Left lung (tissue), 10 donors: ENCODE results near the gene DYNLL1. TPM values are rescaled to one million over a fixed set of nuclear protein-coding genes. Genes with fewer than 3 reads are reported as not detected.

Experiments used
- ATAC-seq: fragments of 200-7000 bp; cut with Tn5 transposase; one replicate; pipeline ENCODE4 v1.9.1; 2020; ENCODE audit warnings: moderate library complexity
- DNase-seq, 4 donors: peaks; one replicate each; pipeline ENCODE4 v3.0.0-alpha.2; 2013 to 2020
- H3K27ac ChIP-seq, 2 donors: fragments of 200-600 bp; sonication (generic) in 1 of 2; one replicate each; pipeline versions ENCODE4 v1.5.0 to v1.8.0; 2020 to 2021
- H3K27me3 ChIP-seq, 2 donors: fragments of 200-600 bp; sonication (generic) in 1 of 2; one replicate each; pipeline versions ENCODE4 v1.5.0 to v1.8.0; 2020 to 2021
- H3K36me3 ChIP-seq, 2 donors: fragments of 200-600 bp; sonication (generic) in 1 of 2; one replicate each; pipeline versions ENCODE4 v1.5.0 to v1.8.0; 2020 to 2021
- H3K4me1 ChIP-seq, 2 donors: fragments of 200-600 bp; one replicate each; pipeline ENCODE4 v1.8.0; 2021
- H3K4me3 ChIP-seq, 2 donors: fragments of 200-600 bp; sonication (generic) in 1 of 2; one replicate each; pipeline versions ENCODE4 v1.5.0 to v1.8.0; 2020 to 2021; ENCODE audit warnings: mild to moderate bottlenecking in 1 of 2
- H3K9me3 ChIP-seq, 2 donors: fragments of 200-600 bp; sonication (generic) in 1 of 2; one replicate each; pipeline versions ENCODE4 v1.5.0 to v1.8.0; 2020 to 2021
- intact Hi-C, 2 donors: fragments of 100-400 bp; cut with DNase I; formaldehyde crosslinking; loops; one replicate each; pipeline versions ENCODE4 v1.11.2 to v1.14.2; 2022
- polyA plus RNA-seq, 6 donors: library from polyadenylated mRNA; unstranded; fragments of 120-200 nt; gene quantifications; one replicate each; pipeline ENCODE4 v1.2.1, GENCODE V29; 2013; ENCODE audit not compliant: insufficient read length in 6 of 6
- total RNA-seq, 2 donors: library from RNA; stranded (reverse); fragmentation: NEBNext Ultra II Directional; extraction: Animal tissue kit (Norgen Biotek cat#: 25700); gene quantifications; one replicate each; pipeline ENCODE4 v1.2.1, GENCODE V29; 2021
- TF ChIP-seq, protein P1 (sequence below), 2 donors: fragments of 200-600 bp; sonication (generic) in 1 of 2; IDR thresholded peaks; one replicate each; pipeline versions ENCODE4 v1.5.0 to v1.8.0; 2021; ENCODE audit warnings: antibody characterized with exemption in 2 of 2
- donor health status: DM: no; HTN: yes; CAD: no.
- donor health status: DM: no; HTN: no; CAD: no.

DYNLL1 gene
- total and polyA plus RNA-seq, 8 donors = 342 to 436 (median 360) TPM

DNA sequence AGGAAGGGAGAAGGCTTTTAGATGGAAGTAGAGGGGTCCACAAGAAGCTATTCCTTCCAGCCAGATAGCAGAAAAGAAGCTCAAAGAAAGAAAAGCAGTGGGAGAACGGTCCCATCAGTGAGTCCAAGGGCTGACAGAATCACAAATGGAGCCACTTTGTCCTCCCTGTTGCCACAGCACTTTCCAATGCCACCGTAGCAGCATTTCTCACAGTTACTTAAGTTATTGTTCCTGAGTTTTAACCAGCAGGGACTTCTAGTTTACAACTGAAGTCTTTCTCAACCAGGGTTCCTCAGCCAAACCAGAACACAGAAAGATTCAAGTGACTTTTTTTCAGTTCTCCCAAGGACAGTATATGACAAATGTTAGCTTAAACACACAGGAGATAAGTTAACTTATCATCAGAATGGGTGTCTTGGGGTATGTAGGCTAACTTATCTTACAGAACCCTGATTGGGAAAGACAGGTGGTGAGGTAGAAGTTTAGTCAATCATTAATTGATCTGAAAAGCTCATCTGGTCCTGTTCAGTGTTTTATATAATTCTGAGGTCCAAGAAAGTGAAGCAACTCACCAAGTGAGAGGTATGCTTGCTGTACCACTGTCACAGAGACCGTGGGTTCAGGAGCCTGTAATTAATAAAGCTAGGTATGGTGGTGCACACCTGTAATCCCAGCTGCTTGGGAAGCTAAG is 42.7 kb upstream of the DYNLL1 start:
- ATAC-seq (no peak), DNase-seq (no peak)
- intact Hi-C loops = no loop called here
- peaks cover 0 to 9% of the 10 kb centered on the region in 2 donors for H3K4me1 ChIP-seq
- no peaks in the 10 kb centered on the region for H3K9me3 ChIP-seq
- H3K4me3 ChIP-seq = no peak overlapping the region
- H3K27me3 ChIP-seq = no peaks in the 10 kb centered on the region
- peaks cover 0 to 71% of the 10 kb centered on the region in 2 donors for H3K36me3 ChIP-seq
- TF ChIP-seq, protein P1, sequence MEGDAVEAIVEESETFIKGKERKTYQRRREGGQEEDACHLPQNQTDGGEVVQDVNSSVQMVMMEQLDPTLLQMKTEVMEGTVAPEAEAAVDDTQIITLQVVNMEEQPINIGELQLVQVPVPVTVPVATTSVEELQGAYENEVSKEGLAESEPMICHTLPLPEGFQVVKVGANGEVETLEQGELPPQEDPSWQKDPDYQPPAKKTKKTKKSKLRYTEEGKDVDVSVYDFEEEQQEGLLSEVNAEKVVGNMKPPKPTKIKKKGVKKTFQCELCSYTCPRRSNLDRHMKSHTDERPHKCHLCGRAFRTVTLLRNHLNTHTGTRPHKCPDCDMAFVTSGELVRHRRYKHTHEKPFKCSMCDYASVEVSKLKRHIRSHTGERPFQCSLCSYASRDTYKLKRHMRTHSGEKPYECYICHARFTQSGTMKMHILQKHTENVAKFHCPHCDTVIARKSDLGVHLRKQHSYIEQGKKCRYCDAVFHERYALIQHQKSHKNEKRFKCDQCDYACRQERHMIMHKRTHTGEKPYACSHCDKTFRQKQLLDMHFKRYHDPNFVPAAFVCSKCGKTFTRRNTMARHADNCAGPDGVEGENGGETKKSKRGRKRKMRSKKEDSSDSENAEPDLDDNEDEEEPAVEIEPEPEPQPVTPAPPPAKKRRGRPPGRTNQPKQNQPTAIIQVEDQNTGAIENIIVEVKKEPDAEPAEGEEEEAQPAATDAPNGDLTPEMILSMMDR (IDR thresholded peaks at IDR 0.05) = no peak
- no peak overlapping the region for H3K27ac ChIP-seq

DNA sequence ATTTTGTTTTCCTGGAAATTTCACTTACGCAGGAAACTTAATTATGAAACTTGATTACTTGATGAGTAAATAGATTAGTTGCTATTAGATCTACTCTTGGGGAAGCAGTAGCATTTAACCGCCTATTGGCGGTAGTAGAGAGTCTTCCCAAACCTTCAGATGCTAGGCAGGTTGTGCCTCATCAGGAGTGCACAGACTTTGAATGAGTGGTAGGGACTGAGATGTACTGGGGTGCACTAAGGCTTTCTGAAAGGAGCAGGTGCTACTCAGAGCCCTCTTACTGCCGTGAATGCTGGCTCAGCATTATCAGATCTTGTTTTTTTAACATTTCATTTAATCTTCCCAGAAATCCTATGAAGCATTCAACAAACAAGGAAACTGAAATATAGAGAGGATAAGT is 41.9 kb upstream of the DYNLL1 start:
- Histone ChIP-seq H3K36me3 (peaks cover 0 to 77% of the 10 kb centered on the region in 2 donors), H3K27ac (no peak overlapping the region), H3K4me1 (peaks cover 0 to 3% of the 10 kb centered on the region in 2 donors), H3K4me3 (no peak overlapping the region), H3K9me3 (no peaks in the 10 kb centered on the region), H3K27me3 (no peaks in the 10 kb centered on the region)
- DNase-seq = no peak
- peak; percentile 69 for ATAC-seq
- TF ChIP-seq, protein P1 (IDR thresholded peaks at IDR 0.05) = peak; percentile 42 to 43
- intact Hi-C loops = no loop called here

DNA sequence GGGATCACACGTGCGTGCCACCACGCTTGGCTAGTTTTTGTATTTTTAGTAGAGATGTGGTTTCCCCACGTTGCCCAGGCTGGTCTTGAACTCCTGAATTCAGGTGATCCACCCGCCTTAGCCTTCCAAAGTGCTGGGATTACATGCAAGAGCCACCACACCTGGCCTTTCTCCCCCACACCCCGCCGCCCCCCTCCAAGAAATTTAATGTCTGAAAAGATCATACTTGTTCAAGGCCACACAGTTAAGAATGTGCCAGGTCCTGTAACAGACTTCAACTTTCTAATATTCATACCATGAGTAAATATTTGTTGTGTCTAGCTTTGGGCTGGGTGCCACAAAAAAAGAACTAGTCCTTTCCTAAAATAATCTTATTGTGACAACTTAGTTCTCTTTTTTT is 40.6 kb upstream of the DYNLL1 start:
- H3K27me3 ChIP-seq = no peaks in the 10 kb centered on the region
- no peak for ATAC-seq
- DNase-seq = no peak
- no peak overlapping the region for H3K27ac ChIP-seq
- no peaks in the 10 kb centered on the region for H3K9me3 ChIP-seq
- peaks cover 0 to 79% of the 10 kb centered on the region in 2 donors for H3K36me3 ChIP-seq
- no peak overlapping the region for H3K4me3 ChIP-seq
- H3K4me1 ChIP-seq = no peaks in the 10 kb centered on the region
- intact Hi-C loops = no loop called here
- TF ChIP-seq, protein P1 (IDR thresholded peaks at IDR 0.05) = no peak

DNA sequence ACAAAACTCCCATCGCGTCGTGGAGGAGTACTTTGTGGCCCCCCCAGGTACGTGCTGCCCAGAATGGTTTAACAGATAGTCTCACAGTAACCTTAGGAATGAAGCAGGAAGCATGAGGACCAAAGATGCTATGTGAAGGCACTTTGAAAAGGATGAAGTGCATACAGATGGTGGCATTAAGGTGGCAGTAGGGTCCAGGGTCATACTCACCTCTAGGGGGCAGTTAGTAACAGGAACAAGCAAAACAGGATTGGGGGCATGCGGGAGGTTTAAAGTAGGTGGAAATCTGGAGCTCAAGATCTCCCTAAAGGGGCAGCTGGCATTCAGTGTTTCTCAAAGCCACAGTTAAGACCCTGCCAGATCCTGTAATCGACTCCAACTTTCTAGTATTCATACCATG is 38.8 kb upstream of the DYNLL1 start:
- Histone ChIP-seq H3K9me3 (no peaks in the 10 kb centered on the region), H3K4me3 (no peak overlapping the region), H3K36me3 (peaks cover 0 to 87% of the 10 kb centered on the region in 2 donors), H3K27me3 (no peaks in the 10 kb centered on the region), H3K4me1 (no peaks in the 10 kb centered on the region), H3K27ac (no peak overlapping the region)
- DNase-seq (no peak), ATAC-seq (no peak)
- TF ChIP-seq, protein P1 (IDR thresholded peaks at IDR 0.05) = no peak
- intact Hi-C loops = no loop called here

DNA sequence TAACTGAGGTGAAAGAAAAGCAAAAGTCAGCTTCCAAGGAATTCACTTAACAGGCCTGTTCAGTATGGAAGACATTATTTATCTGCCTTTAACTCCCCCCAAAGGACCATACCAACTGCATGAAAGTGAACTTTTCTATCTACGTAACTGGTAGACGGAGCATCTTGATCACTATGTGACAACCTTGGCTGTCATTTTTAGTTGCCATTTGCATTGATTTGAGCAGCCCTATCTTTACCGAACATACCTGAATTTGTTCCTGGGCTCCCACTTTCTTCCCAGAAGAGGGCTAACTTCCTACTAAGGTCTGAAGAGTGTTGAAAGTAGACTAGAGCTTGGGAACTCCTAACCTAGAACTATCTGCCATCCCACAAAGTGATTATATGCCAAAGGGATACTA is 35.8 kb upstream of the DYNLL1 start:
- DNase-seq (no peak), ATAC-seq (no peak)
- H3K27me3 ChIP-seq = no peaks in the 10 kb centered on the region
- no peaks in the 10 kb centered on the region for H3K9me3 ChIP-seq
- H3K36me3 ChIP-seq = peaks cover 0 to 99% of the 10 kb centered on the region in 2 donors
- H3K27ac ChIP-seq = no peak overlapping the region
- intact Hi-C loops = no loop called here
- TF ChIP-seq, protein P1 (IDR thresholded peaks at IDR 0.05) = no peak
- H3K4me1 ChIP-seq = no peaks in the 10 kb centered on the region
- no peak overlapping the region for H3K4me3 ChIP-seq
